Choroid plexus epithelial cell (primary cell): ENCODE measurements around the gene C9.
A peak's percentile ranks its signal among the peaks of the same experiment; 100 is the strongest.

ENCODE experiments used
- DNase-seq: peaks from one replicate; pipeline ENCODE4 v3.0.0-alpha.2; 2010; ENCODE audit warnings: low read depth
- H3K4me3 ChIP-seq: 2 replicates; pipeline ENCODE4 v1.5.1; 2011; ENCODE audit warnings: low read depth, mild to moderate bottlenecking, control low read depth, low read length, moderate library complexity
- CTCF ChIP-seq: conservative IDR thresholded peaks from 2 replicates; pipeline ENCODE4 v1.5.1; 2011; ENCODE audit warnings: low read depth, mild to moderate bottlenecking, control low read depth, inconsistent platforms, low read length, moderate library complexity

C9 gene

GRCh38 chr5:39400713-39401578 is 36.7 kb upstream of the C9 start:
- peak; percentile 66 for DNase-seq
- no peak overlapping the region for H3K4me3 ChIP-seq
- no peak for TF ChIP-seq CTCF

DNA sequence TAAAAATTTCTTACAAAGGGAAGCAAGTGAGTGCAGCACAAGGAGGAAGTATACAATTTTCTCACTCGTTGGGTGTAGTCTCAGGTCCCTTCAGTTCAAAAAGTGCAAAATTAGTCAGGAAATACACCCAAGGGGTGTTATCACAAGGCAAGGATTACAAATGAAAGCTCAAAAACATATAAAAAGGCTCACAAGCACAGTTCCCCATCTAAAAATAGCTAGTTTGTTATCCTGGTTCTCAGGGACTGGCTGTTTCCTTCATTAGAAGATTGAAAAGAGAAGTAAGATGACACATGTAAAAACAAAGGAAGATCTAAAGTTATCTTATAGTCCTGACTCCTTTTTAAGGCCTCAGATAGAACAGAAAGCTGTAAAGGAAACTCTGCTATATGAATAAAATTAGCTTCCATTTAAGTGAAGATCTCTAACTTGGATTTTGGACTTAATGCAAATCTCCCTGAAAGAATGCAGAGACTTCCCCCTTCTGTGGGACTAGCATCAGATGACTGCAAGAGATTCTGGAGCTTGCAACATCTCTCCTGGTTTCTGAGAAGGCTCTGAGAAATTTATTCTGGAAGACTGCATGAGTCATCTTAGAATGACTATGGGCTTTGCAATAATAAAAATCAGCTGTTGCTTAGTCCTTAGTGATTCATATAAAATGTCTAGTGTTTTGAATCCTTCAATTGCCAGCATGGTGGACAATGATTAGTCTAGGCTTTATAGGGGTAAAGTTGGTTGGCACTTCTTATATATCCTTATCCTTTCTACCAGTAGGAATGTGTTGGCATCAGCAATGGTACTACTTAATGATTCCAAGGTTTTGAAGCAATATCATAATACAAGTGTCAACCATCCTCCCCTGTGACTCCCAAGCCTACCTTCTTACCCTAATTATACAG is 35.1 kb upstream of the C9 start:
- H3K4me3 ChIP-seq: no peak overlapping the region
- TF ChIP-seq CTCF: no peak
- DNase-seq: peak; percentile 98

DNA sequence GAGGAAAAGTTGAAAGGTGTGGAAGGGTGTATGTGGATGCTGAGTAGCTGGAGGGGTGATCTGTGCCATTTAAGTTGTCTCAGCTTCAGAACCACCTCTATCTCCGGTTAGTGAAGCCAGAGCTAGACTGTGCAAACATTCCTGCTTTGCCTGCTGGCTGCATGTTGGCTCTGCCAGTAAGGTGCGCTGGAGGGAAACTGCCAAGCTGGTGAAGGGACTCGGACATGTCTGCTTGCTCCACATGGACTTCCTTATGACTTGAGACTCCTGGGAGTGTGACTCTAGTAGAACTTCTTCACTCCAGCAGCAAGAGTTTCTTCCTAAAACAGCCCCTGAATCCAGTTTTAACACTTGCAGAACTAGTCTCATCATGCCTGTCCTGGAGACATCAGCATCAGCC is 32.5 kb upstream of the C9 start:
- TF ChIP-seq CTCF: no peak
- H3K4me3 ChIP-seq: no peak overlapping the region
- no peak for DNase-seq

DNA sequence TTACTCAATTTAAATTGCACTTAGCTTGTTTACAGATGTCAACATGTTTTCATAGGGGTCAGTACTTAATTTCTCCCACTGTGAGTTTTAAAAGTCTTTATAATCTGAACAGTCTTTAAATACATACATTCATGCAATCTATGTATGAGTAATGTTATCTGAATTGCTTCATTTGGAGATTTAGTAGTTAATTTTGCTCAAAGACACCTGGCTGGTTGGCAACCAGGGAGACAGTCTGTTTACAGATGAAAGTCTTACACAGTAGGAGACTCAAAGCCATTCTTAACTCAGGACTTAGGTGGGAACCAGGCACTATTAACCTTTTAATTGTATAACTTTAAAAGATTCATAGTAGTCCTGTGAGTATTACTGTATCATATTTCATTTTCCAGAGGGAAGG is 31.2 kb upstream of the C9 start:
- no peak for TF ChIP-seq CTCF
- H3K4me3 ChIP-seq: no peak overlapping the region
- DNase-seq: peak; percentile 34

DNA sequence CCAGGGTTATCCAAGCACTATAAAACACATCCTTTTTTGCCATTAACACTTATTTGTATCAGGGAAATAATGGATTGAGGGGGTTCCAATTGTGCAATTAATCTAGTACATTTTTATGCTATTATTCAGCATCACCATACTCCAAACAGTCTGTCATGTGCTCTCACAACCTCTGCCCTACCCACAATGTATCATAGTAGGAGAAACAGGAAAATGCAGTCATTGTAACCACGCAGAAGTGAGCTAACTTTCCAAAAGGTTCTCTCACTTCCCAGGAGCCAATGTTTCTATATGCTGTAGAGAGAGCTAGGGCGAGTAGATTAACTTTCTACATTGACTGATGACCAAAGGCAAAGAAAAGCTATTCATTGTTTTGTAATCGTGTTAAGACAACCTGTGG is 30.7 kb upstream of the C9 start:
- TF ChIP-seq CTCF: no peak
- H3K4me3 ChIP-seq: no peak overlapping the region
- peak; percentile 91 for DNase-seq

DNA sequence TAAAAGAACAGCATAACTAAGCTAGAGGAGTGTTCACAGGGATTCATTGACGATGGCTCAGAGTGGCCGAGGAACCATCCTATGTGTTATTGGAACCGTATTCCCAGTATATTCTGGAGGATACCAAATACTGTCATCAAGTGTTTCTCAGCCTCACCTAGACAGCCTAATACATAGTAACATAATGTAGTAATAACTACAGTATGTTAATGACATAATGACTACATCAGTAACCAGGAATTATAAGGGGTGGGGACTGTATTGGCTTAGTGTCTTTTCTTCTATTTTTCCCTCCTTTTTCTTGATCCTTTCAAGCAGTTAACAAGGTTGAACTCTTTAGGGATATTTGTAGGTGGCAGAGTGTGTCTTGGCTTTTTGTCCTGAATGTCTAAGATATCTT is 26.6 kb upstream of the C9 start:
- TF ChIP-seq CTCF: no peak
- DNase-seq: no peak
- no peak overlapping the region for H3K4me3 ChIP-seq
